ENCODE measurements around the gene OR2T29. TPM values are rescaled to one million over a fixed set of nuclear protein-coding genes. Genes with fewer than 3 reads are reported as not detected.
"Not testable (repeated sequence)": the region's sequence is repeated elsewhere in the genome, so short reads cannot be mapped to it uniquely, and the experiment has no call there.

The OR2T29 gene, protein sequence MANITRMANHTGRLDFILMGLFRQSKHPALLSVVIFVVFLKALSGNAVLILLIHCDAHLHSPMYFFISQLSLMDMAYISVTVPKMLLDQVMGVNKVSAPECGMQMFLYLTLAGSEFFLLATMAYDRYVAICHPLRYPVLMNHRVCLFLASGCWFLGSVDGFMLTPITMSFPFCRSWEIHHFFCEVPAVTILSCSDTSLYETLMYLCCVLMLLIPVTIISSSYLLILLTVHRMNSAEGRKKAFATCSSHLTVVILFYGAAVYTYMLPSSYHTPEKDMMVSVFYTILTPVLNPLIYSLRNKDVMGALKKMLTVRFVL
- not detected in 2 replicates for total RNA-seq (2014; rRNA removed; shearing (Covaris generic))

DNA sequence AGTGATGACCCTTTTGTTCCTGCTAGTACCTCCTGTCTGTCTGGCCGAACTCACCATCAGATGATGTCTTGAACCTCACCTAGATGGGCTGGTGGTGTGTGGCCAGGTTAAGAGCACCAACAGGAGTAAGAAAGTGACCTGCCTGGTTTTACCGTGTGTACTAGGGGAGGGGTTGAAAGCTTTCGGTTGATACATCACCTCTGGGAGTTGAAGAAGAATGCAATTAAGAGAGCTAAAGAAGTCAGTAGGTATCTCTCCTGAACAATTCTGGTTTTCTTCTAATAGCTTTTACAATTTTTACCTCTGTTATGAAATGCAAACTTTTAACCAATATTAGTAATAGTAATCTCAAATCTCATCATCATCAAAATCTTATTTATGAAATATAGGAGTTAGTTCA is at the start of gene OR2T29:
OR2T29 (minus strand) TSS at position 101 of the 400 bp plus-strand sequence. CDS start 3,281 bp downstream, outside the sequence.
- DNase-seq (ENCODE audit: low read depth), result not testable (repeated sequence)

- DNase-seq (ENCODE audit: low read depth), result no peak
These were observed 49.4 kb upstream of the OR2T29 start for GRCh38 chr1:248611883-248612414.

DNA sequence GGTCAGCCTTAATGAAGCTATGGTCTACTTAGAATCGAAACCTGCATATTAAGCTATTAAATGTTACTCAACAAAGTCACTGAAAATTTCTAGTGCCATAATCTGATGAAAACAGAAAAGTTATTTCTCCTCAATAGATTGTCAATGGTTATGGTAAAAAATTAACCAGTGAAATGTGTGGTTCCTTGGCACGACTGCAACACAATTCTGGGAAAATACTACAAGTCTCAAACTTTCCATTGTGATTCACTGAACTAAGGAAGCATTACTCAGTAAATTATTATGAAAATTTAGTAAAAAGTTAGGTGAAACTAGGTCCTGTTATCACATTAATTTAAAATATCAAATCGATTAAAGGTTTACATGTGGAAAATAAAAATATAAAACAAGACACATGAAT is 47.7 kb upstream of the OR2T29 start:
- no peak for DNase-seq (ENCODE audit: low read depth)

- no peak for DNase-seq (ENCODE audit: low read depth)
These were observed 36.8 kb upstream of the OR2T29 start for GRCh38 chr1:248599396-248599795.

DNA sequence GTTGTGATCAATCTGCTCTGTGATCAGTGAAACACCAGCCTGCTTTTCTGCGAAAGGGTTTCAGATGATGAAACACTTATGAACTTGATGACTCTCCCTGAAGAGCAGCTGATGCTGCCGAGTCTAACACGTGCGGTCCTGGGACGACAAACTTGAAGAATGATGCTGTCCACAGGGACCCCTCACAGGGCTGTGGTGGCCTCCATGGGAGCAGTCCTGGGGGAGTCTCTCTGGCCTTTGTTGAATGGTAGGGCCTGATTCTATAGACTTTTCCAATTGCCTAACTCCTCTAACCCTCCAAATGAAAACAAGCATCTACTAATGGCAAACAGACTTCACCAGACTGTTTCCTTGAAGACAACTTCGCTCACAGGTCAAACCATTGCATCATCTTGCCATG is 35.0 kb upstream of the OR2T29 start, which contains the start of gene OR2T10:
OR2T10 (minus strand) TSS at position 112 of the 400 bp plus-strand sequence. CDS start 3,932 bp downstream, outside the sequence.
- no peak for DNase-seq (ENCODE audit: low read depth)

DNA sequence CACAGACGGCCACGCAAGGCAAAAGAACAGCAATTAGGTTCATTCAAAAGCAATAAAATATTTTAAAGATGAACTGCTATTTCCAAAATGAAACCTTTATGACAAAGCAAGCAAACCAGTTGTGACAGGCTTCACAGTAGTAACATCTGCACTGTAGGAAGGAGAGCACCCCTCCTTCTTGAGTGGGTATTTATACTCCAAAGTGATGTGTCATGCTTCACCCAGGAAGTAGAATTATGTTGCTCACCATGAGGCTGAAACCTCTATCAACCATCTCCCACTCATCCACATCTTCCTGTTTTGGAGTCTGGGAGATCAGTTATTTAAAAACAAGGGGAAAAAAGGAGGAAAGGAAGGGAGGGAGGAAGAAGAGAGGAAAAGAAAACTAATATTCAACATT is 34.0 kb upstream of the OR2T29 start:
- no peak for DNase-seq (ENCODE audit: low read depth)

- no peak for DNase-seq (ENCODE audit: low read depth)
These were observed 30.7 kb upstream of the OR2T29 start for GRCh38 chr1:248593226-248593625.

GRCh38 chr1:248592655-248593054 is 30.1 kb upstream of the OR2T29 start:
- DNase-seq (ENCODE audit: low read depth), result no peak

- DNase-seq (ENCODE audit: low read depth), result no peak
These were observed 27.5 kb upstream of the OR2T29 start for GRCh38 chr1:248590055-248590454.

DNA sequence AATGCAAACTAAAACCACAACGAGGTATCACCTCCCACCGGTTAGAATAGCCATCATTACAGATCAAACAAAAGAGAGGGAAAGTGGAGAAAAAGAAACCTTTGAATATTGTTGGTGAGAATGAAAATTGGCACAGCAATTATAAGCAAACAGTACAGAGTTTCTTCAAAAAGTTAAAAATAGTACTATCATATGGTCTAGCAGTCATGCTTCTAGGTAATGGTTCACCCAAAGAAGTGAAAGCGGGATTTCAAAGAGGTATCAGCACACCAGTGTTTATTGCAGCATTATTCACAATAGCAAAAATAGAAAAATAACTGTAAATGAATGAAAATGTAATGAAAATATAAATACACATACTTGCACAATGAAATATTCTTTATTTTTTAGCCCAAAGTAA is 26.8 kb upstream of the OR2T29 start:
- no peak for DNase-seq (ENCODE audit: low read depth)

DNA sequence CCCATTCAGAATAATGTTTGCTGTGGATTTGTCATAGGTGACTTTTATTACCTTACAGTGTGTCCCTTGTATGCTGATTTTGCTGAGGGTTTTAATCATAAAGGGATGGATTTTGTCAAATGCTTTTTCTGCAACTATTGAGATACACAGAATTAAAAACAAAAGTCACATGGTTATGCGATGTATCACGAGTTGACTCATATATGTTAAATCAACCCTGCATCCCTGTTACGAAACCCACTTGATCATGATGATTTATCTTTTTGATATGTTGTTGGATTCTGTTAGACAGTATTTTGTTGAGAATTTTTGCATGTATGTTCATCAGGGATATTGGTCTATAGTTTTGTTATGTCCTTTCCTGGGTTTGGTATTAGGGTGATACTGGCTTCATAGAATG is 22.7 kb upstream of the OR2T29 start:
- no peak for DNase-seq (ENCODE audit: low read depth)

DNA sequence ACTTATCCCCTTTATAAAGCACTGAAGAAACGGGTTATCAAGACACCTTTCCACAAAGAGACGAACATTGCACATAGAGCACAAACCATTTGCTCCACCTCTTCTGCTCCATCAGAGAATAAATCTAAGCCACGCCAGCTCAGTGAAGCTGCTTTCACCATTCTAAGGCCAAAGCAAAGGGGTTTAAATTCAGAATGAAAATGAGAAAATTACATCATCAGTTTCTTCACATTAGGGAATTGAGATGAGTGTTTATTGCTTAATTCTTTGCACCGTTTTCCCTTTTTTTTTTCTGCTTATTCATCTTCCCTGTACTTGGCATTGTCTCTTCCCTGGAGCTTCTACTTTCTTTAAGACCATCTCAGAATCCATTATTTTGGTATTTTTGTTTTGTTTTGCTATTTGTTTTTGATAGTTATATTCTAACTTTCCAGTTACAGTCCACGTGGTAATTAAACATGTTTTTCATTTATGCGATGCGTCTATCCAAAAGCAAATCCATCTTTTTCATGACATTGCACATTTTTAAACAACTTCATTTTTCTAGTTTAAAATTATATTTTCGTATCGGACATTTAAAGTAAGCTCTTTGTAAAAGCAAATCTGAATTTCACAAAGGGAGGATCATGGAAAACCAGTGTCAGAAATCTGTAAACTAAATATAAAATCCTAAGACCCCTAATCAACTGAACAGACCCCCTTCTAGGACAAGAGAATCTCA is 13.8 kb upstream of the OR2T29 start:
- DNase-seq (ENCODE audit: low read depth), result no peak

DNA sequence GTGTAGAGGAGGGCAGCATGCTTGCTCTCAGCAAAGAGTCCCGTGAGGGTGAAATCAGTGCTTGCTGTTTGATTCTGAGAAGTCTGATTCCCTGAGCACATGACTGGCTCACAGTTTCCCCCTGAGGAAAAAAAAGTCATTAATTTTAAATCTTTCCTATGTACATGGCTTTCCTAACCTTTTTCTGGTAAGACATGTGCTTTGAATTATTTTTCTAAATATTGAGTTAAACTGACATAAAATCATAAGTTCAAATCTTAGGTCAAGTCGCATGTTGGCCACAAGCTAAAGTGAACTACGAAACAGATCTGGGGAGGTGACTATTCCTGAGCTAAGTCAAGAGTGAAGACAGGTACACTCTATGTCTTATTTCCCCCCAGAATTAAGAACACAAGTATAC is 12.1 kb upstream of the OR2T29 start, which contains the start of gene OR2T34:
OR2T34 (minus strand) TSS at position 101 of the 400 bp plus-strand sequence; CDS start at position 101, 0 bp downstream.
- not testable (repeated sequence) for DNase-seq (ENCODE audit: low read depth)

DNA sequence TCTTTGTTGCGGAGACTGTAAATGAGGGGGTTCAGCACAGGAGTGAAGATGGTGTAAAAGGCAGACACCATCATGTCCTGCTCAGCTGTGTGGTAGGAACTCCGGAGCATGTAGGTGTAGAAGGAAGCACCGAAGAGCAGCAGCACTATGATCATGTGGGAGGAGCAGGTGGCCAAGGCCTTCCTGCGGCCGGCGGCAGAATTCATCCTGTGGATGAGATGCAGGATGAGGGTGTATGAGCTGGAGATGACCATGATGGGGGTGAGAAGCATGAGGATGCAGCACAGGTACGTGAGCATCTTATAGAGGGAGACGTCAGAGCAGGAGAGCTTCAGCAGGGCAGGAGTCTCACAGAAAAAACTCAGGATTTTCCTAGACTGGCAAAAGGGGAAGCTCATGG is 11.3 kb upstream of the OR2T29 start:
- not testable (repeated sequence) for DNase-seq (ENCODE audit: low read depth)

DNA sequence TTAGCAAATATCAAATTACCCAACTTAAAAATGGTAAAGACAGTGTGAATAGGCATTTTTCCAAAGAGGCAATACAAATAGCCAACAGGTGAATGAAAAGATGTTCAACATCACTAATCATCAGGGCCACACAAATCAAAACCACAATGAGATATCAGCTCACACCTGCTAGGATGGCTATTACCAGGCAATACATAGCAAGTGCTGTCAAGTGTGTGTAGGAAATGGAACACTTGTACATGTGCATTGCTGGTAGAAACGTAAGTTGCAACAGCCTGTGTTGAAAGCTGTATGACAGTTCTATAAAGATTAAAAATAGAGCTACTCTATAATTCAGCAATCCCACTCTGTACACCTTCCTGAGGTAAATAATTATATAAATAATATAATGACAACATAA is 9.5 kb upstream of the OR2T29 start:
- not testable (repeated sequence) for DNase-seq (ENCODE audit: low read depth)

GRCh38 chr1:248570811-248571210 is 8.2 kb upstream of the OR2T29 start:
- not testable (repeated sequence) for DNase-seq (ENCODE audit: low read depth)

DNA sequence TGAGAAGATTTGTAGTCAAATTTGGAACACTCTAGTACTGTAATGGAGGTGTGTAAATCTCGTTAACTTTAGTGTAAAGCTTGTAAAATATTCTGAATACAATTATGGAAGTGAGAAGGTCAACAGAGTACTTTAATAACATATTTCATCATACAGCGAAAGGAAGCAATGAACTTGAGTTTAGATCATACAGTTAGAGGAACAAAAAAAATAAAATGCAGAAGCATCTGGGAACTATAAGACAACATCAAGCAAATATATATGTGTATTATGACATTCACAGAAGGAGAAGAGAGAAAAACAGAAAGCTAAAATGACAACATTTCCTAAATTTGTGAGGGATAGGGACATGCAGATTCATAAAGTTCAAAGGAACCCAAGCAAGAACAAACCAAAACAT is 6.5 kb upstream of the OR2T29 start:
- DNase-seq (ENCODE audit: low read depth), result not testable (repeated sequence)

- not testable (repeated sequence) for DNase-seq (ENCODE audit: low read depth)
These were observed 3.2 kb upstream of the OR2T29 start for GRCh38 chr1:248565530-248566373.

- not testable (repeated sequence) for DNase-seq (ENCODE audit: low read depth)
These were observed 11.5 kb downstream of the OR2T29 start for GRCh38 chr1:248551027-248551426.

DNA sequence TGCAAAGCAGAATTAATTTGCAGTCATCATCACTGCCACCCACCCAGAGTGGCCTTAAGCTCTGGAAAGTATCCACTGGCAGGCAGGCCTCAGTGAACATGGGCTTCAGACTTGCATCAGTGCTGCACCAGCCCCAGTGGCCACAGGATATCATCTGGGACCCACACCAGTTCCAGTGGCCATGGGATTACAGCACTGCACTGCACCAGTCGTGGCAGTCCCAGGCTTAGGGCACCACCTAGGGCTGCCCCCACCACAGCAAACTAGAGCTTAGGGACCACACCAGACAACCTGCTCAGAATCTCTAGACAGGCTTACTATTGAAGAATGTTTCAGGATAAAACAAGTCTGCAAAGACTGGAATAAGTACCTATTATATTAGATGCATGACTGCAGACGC is 15.2 kb downstream of the OR2T29 start:
- not testable (repeated sequence) for DNase-seq (ENCODE audit: low read depth)

DNA sequence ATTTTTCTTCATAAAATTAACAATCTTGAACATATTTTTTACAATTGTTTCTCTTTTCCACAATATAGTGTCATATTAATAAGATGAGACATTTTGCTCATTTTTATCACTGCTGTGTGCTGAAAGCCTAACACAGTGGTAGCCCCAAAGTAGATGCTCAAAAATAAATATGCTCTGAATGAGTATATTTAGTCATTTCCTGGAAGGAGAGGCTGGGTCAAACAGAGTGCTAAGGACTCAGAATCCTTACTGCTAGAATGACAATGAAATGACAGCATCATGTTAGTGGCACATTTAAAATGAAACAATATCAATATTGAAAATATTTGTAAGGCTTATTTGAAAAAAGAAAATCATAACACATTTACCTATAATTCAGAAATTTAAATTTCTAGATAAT is 25.1 kb downstream of the OR2T29 start:
- DNase-seq (ENCODE audit: low read depth), result not testable (repeated sequence)

GRCh38 chr1:248521856-248522255 is 40.7 kb downstream of the OR2T29 start:
- no peak for DNase-seq (ENCODE audit: low read depth)
